ENCODE measurements around the gene SMYD3. TPM values are rescaled to one million over a fixed set of nuclear protein-coding genes. Genes with fewer than 3 reads are reported as not detected.

Gene SMYD3
- total RNA-seq, 1 donor from 2014 or later = 27.9 TPM

DNA sequence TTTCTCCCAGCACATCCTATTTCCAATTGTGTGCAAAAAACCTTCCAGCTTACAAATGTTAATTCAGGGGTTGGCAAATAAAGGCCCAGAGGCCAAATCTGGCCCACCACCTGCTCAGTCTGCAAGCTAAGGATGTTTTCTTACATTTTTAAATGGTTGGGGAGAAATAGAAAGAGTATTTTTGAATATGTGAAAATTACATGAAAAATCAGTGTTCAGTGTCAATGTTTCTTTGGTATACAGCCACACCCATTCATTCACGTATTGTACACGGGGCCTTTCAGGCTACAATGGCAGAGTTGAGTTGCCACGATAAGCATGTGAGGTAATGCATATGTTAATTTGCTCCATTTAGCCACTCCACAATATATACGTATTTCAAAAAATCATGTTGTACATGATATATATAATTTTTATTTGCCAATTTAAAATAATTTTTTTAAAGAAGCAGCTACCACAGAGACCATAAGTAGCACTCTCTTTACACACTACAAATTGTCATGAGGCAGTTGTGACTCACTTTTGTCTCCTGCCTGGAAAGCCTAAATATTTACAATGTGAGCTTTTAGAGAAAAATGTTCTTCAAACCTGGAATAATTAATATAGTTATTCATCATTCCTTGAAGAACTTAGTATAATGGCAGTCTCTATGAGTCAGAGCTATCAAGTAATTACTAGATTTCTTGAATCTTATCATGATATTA, 189.6 kb downstream of the SMYD3 start:
- no peak for DNase-seq (ENCODE audit: extremely low read depth, low read depth, low spot score)

DNA sequence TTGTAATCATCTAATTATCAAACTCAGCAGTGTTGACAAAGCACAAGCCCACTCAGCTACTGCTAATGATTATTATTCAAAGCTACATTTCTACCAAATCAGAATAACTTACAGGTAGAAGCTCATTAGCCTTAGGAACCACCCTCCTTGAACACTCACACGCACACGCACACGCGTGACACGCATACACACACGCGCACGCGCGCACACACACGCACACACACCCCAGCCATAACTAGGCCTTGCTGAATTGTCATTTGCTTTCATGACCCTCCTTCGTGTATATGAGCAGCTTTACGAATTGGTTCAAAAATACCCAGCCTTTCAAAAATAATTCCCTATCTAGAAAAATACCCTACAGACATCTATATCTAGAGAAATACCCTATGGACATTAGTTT, 195.6 kb downstream of the SMYD3 start:
- no peak for DNase-seq (ENCODE audit: extremely low read depth, low read depth, low spot score)

DNA sequence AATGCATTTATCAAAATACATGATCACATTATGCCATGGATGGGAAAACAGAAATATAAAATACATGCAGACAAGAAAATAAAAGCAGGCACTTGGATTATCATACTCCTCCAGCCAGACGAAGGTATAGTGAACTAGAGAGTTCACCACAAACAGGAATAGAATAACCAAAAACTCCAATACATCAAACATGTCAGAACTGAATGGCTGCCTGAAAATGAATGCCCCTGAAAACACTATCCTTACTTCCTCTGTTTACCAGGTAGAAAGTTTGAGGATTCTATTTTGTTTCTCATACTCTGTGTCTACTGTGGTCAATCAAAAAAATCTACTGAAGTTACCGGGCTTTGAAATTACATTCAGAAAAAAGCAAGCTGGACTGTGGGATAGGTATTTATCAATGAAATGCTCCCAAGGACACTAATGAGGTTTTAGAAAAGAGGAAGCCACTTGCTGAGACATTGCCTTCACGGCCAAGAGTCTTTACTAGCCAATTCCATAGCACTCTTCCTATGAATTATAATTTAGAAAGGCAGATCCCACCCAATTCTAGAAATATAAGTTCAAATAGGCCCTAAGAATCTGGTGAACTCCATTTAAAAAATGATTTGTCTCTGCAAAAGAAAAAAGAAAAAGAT, 197.7 kb downstream of the SMYD3 start:
- DNase-seq (ENCODE audit: extremely low read depth, low read depth, low spot score) = no peak

DNA sequence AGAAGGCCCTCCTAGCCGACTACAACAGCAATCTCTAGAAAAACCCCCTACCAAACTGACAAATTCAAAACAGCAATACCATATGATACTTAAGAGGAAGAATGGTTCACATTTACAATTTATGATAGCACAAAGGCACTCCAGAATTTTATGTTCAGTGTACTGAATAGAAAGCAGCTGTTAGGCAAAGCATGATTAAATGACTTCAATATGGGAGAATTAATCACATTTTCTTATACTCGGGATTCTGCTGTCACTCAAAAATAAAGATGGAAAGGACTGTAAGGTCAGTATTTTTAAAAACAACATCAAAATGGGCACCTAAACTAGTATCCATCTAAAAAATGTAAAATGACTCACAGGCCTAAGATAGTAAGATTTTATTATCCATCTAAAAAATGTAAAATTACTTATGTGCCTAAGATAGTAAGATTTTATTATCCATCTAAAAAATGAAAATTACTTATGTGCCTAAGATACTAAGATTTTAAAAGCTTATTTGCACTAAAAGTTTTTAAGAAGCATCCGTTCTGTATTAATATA, 198.5 kb downstream of the SMYD3 start:
- DNase-seq (ENCODE audit: extremely low read depth, low read depth, low spot score) = no peak

DNA sequence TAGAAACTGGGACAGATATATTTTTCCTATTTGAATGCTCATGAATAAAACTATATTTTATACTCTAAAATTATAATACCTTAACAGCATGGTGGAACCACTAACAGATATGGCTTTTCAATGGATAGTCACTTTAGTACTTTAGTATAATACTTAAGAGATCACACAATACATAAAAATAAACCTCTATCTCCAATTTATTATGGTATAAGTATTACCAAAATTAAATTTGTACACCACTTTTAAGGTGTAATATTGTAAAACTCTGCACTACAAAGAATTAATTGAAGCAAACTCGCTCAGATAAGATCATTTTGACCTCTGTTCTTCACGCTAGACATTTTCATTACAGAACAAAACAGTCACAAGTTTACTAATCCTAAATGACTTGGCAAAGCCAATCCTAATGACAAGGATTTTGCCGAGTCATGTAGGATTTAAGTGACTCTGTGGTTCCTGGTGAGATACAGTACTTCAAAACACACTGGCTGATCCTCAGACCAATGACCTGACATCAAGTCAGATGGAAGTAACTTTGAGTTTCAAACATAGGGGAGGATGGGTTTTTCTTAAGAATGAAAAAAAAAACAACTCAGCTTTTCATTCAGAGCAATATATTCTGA, 200.6 kb downstream of the SMYD3 start:
- DNase-seq (ENCODE audit: extremely low read depth, low read depth, low spot score) = no peak

DNA sequence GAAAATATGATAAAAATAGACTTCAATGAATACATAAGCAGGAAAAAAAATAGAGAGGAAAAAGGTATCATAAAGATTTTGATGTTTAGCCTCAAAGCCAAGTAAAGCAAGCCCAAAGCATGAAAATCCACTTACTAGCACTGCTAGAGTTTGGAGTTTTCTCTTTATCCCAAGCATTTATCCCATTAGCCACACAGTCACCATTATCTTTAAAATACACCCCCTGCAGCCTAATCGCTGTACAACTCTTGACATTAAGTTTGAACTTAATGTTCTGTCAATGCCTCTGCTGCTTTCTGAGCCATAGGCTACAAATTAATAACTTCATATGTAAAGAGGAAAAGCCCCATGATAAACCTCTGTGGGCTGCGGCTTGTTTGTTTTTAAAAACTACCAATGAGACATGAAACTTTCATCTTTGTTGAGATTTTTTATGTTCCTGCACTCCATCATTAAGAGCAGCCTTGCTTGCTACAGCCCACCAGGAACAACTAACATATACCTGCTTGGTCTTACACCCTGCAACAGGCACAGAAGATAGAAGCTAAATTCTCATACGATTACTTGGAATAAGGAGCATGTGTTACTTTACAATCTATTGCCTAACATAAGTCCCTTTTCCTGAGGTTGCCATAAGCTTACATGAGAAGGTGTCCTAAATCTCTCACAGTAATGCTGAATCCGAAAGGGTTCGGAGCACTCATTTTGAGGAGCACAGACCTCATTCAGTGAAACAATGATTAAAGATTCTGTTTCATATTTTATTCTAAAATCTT, 202.4 kb downstream of the SMYD3 start:
- no peak for DNase-seq (ENCODE audit: extremely low read depth, low read depth, low spot score)

DNA sequence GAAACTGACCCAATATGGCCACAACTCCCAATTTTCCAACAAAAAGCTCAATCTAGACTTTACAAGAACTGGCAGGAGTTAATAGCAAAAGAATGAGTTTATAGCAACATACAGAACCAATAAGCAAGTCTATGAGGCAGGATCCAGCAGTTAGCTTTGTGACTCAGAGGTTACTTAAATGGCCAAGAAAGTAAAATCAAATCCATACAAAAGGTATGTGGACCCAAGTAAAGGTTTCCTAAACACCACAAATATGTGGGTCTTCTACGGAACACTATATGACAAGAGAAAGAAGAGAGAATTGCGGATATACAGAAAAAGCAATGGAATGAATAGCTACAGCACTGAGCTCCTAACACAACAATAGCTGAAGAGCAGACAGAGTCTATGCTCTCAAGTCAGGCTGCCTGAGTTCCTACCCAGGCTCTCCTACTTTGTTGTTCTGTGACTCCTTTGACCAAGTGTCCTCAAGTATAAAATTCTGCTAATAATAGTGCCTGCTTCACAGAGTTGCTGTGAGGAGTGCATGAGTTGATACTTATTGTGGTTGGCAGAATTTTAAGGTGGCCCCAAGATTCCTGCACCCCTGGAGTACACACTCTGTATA, 204.3 kb downstream of the SMYD3 start:
- no peak for DNase-seq (ENCODE audit: extremely low read depth, low read depth, low spot score)

DNA sequence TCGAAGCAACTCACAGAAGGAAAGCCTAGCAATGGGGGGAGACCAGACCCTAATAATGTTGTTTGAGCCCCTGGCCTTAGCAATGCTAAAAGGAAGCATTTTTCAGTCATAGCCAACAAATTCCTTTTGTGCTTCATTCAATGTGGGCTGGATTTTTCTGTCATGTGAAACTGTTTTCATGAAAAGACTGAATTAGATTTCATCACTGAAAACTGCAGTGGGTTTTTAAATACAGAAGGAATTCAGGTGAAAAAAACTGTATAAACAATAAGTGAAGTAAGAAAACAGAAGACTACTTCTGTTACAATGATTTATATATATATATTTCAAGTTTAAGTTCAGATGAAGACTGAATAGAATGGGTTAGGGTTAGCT, 204.8 kb downstream of the SMYD3 start:
- DNase-seq (ENCODE audit: extremely low read depth, low read depth, low spot score) = no peak

DNA sequence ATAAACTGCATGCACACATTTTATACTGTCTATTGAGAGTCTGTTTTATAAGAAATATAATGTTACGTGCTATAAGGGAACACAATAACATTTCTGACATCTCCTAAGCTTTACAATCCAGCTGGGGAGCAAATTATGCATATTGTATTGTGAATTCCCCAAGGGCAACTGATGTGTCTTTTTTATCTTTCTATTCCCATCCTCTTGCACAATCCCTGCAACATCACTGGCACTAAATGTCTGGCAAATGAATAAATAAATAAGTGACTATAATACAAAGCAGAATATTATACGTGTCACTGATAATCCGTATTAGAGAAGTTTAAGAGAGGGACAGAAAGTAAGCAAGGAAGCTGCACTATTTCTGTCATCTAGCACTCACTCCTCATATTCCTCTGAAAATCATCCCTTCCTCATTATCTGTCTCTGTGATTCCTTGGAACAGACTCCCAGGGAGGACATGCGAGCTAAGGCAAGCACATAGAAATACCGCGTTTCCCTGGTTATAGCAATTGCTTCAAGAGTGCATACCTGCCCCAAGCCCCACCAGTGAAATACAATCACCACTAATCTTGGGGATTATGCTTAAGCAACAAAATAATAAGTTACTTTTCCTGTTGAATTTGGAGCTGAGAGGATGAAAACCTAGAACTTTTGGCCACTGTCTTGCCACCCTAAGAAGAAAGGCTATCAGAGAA, 205.4 kb downstream of the SMYD3 start:
- DNase-seq (ENCODE audit: extremely low read depth, low read depth, low spot score) = no peak

DNA sequence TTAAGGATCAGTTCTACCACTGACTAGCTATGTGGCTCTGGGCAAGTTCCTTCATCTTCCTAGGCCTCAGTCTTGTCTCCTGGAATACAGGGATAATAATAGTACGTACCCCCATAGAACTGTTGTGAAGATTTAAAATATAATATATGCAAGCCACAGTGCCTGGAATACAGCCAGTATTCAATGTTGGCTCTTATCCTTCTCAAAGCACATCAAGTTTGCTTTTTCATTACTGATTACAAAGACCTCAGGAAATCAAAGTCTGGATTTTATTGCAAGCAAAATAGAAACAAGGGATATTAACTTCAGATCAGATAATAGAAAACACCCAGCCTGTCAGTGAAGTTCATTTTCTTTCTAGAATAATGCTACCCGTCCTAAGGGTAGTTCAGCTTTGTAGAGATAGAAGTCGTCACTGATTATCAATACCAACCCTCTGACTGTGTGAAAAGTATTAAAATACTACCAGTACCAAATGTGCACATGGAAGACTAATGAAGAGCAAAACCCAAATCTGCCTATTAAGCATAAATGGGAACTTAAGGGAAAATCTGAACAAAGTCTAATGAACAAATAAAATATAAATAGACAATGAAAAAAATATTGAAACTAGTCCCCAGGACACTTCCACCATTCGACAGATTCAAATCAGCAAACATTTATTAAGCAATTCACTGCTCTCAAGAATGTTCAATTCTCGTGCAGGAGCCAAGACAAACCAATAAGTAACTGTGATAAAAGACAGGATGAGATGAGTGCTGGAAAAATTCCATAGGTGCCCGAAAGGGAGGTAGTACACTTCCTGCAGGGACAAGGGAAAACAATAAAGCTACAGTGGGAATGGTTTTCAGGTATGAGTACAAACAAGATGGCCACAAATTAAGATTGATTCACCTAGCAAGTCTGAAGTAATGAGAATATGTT, 206.2 kb downstream of the SMYD3 start:
- no peak for DNase-seq (ENCODE audit: extremely low read depth, low read depth, low spot score)

DNA sequence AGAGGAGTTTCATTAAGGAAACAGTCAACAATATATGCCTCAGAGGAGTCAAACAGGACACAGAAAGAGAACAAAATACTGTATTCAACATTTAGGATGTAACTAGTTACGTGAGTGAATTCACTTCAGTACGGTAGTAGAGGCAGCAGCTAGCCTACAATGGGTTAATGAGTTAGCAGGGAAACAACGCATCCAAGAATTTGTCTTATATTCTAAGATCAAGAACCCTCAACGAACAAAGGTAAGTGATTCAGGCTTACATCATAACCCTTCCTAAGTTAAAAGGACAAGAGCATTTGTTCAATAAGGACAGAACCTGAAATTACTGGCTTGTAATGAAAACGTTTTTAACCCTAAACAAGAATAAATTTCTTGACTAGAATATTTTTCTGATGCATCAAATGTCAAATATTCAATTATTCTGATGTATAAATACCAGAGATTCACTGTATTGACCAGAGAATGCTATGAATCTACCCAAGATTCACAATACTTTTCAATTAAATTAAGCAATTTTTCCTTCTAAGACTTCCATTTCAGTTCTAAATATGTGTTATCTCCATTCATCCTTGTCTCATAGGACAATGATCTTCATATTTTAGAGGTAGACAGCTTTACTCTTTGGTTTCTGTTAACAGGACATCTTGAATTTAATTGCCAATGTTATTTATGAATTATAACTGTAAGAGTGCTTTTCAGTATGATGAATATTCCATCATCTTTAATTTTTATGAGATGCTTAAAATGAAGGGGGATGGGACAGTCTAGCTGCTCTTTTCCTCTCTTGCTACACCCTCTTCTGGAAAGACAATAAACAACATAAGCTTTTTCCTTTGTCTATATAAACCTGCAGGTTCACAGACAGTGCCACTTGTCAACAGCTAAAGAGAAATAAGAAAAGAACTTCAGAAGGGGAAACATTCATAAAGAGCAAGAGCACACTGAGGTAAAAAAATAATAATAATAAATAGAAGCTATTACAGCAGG, 209.5 kb downstream of the SMYD3 start:
- no peak for DNase-seq (ENCODE audit: extremely low read depth, low read depth, low spot score)

DNA sequence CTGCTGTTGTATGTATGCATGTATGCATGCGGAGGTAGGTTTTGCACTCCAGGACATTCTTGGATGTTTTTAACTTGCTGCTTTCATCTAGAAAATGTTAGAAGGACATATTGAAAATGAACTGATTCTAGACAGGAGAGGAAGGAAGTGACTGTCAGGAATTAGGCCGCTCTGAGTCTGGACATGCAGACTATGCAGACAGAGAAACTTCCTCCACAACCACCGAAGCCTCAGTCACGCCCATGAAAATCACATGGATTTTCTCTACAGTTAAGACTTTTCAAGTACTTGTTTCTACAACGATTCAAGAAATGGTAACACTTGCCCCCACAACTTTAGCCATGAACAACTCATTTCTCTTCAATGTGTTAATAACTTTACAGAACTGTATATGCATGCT, 211.1 kb downstream of the SMYD3 start:
- no peak for DNase-seq (ENCODE audit: extremely low read depth, low read depth, low spot score)

DNA sequence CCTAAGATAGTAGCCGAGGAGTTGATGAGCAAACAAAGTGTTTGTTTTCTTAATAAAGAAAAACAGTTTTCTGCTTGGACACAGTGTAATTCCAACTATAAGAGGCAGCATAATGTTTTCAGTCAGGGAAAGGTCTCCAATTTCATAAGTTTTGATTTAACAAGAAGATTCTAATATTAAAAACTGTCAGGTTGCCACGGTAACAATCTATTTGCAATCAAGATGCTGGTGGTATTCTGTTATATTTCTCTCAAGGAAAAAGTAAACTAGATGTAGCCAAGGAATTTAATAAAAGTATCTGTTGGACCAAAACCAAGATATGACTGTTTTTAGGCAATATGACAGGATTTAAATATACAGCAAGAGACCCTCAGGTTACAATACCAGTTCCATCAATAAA, 211.7 kb downstream of the SMYD3 start:
- DNase-seq (ENCODE audit: extremely low read depth, low read depth, low spot score) = no peak

DNA sequence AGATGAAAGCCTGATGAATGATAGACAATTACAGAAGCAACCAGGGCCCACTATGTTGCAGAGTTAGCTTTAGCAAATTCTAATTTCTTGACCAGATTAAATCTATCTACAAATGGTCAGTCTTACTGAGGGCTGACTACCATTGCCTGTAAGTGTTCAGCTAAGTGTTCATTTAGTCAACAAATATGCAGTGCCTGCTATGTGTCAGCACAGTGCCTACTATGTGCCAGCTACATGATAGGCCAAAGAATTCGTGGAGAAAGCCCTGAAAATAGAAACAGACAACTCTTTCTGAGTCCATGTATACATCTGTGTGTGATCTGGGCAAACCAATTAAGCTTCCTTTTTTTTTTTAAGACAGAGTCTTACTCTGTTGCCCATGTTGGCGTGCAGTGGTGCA, 212.8 kb downstream of the SMYD3 start:
- no peak for DNase-seq (ENCODE audit: extremely low read depth, low read depth, low spot score)

DNA sequence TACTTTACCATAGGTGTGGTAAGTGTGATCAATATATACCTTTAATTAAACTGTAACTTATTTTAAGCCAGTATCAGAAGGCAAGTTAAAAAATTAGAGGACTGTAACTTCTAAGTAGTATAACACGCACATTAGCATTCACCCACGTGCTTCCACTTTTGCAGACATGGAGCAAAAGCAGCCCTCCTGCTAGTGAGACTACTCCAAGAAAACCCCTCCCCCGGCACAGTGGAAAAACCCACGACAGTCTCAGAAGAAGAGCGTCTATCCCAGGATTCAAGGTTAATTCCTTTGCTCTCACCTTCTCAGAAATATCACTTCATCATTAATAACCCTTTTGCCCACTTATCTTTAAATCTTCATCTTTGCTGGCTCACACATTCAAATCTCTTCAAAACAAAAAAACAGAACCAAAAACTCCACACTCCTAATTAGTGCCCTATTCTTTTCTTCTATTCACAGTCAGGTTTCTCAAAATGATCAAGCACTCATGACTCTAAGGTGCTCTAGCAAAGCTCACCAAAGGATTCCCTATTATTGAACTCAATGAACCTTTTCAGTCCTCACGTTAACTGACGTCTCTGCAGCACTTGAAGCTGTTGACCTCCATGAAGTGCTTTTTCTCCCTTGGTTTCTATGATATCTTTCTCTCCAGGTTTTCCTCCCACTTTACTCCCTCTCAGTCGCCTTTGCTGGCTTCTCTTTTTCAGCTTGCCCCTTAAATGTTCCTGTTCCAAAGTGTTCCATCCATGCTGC, 213.5 kb downstream of the SMYD3 start:
- DNase-seq (ENCODE audit: extremely low read depth, low read depth, low spot score) = no peak

DNA sequence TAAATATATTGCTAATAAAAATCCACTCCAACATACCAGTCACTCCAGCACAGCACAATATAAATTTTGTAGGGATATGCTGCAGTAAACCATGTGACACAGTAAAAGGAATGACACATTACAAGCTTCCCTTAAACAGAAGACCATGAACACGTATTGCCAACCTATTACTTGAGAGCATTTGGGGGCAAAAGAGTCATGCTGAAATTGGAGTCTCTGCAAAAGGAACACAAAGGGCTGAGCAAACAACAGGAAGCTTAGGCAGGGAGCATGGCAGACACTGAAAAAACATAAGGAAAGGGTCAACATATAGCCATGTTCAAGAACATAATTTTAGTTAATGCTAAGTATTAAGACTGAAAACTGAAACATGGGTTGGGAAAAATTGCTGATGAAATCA, 214.5 kb downstream of the SMYD3 start:
- DNase-seq (ENCODE audit: extremely low read depth, low read depth, low spot score) = no peak

DNA sequence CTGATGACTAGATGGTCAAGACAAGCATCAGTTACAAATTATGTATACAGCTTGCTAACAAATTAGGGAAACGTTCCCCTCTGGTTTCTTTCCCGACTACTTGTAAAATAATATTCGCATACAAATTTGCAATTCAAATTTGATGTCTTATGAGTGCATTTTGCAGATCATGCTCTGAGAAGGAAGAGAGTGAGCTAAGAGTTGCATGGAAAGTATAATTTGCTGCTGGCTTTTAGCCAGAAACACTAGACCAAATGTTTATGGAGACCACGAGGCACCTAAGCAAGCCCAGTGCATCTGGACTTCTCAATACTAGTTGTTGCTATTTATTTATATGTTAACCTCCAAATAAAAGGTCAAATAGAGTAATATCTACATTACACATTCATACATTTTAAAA, 216.0 kb downstream of the SMYD3 start:
- DNase-seq (ENCODE audit: extremely low read depth, low read depth, low spot score) = no peak
